BLaER1 treated with 17β-estradiol and CSF1 and Interleukin-3, amounts not matched to agents 10 nM and 100 nM (cell line): ENCODE data around the gene TNFSF11.

Experiments used
- H3K27ac ChIP-seq, 11 experiments: shearing (Covaris generic); formaldehyde crosslinking; 2 replicates each; pipeline ENCODE4 v1.8.1; 2022
- H3K27me3 ChIP-seq, 11 experiments: shearing (Covaris generic); formaldehyde crosslinking; 2 replicates each; pipeline ENCODE4 v1.8.1; 2022
- H3K36me3 ChIP-seq, 11 experiments: shearing (Covaris generic); formaldehyde crosslinking; 2 replicates each; pipeline ENCODE4 v1.8.1; 2022
- H3K4me1 ChIP-seq, 10 experiments: shearing (Covaris generic); formaldehyde crosslinking; 2 replicates each; pipeline ENCODE4 v1.8.1; 2022
- H3K4me2 ChIP-seq, 11 experiments: shearing (Covaris generic); formaldehyde crosslinking; 2 replicates each; pipeline ENCODE4 v1.8.1; 2022
- H3K4me3 ChIP-seq, 10 experiments: shearing (Covaris generic); formaldehyde crosslinking; 2 replicates each; pipeline ENCODE4 v1.8.1; 2022
- H3K9ac ChIP-seq, 11 experiments: shearing (Covaris generic); formaldehyde crosslinking; 2 replicates each; pipeline ENCODE4 v1.8.1; 2022
- H3K9me3 ChIP-seq, 11 experiments: shearing (Covaris generic); formaldehyde crosslinking; replicated peaks in 1 of 11; 2 replicates each; pipeline ENCODE4 v1.8.1; 2022
- H4K20me1 ChIP-seq, 11 experiments: shearing (Covaris generic); formaldehyde crosslinking; 2 replicates each; pipeline ENCODE4 v1.8.1; 2022
- Cebpa-rat ChIP-seq, 11 experiments: shearing (Covaris generic); IDR thresholded peaks; 2 replicates each; pipeline ENCODE4 v1.8.1; 2022

The TNFSF11 gene

GRCh38 chr13:42574011-42574410, at the start of gene TNFSF11:
Gene TNFSF11 (plus strand): TSS chr13:42574152. CDS start chr13:42574304, 152 bp downstream.
- peaks cover 20 to 39% (median 27%) of the 10 kb centered on the region in 11 experiments for H3K9me3 ChIP-seq
- no peak within 1 kb of the TSS; a peak in 1 of 20 replicates for H3K4me3 ChIP-seq
- no peaks in the 10 kb centered on the region for H3K27me3 ChIP-seq
- H3K4me2 ChIP-seq, result peak within 1 kb of the TSS in 3 of 11 experiments; percentile 14 to 60 (median 17); a peak in 5 of 22 replicates
- peaks cover 0 to 24% (median 0%) of the 10 kb centered on the region in 10 experiments; a peak in 6 of 20 replicates for H3K4me1 ChIP-seq
- no peak within 1 kb of the TSS for H3K27ac ChIP-seq
- H4K20me1 ChIP-seq, result no peaks in the 10 kb centered on the region
- no peaks in the 10 kb centered on the region for H3K36me3 ChIP-seq
- TF ChIP-seq Cebpa-rat (IDR thresholded peaks at IDR 0.05), result no peak
- H3K9ac ChIP-seq, result no peak within 1 kb of the TSS

DNA sequence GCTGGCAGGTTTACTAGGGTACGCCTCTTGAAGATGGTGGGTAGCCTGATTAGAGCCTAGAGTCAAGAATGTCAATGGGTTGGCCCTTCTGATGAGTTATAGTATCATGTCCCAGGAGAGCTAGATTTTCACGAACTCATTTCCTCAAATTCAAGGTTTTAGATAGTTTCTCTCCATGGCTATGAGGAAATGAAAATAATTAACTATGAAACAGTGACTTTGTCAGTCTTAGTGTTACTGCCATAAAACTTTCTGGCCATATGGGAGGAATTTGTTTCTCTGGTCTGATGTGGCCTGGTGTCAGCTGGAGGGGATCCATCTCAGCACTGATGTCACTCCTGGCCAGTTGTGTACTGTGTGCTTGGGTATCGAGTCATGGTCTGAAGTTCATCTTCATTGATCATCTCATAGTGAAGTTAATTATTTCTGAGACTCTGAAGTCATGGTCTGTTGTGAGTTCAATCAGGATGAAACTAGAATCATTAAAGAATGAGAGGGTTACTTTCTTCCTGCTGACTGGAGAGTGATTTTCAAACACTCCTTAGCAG, 49.4 kb upstream of the TNFSF11 start:
- H3K36me3 ChIP-seq, result no peaks in the 10 kb centered on the region
- H3K4me3 ChIP-seq, result no peak overlapping the region; a peak in 1 of 20 replicates
- no peak for TF ChIP-seq Cebpa-rat (IDR thresholded peaks at IDR 0.05)
- peak overlapping the region; percentile 6 to 81 (median 72); a peak in 21 of 22 replicates for H3K4me2 ChIP-seq
- peak overlapping the region in 3 of 11 experiments; percentile 40 to 60 (median 47); a peak in 7 of 22 replicates for H3K9ac ChIP-seq
- H3K27me3 ChIP-seq, result no peaks in the 10 kb centered on the region
- peaks cover 0 to 38% (median under 1%) of the 10 kb centered on the region in 11 experiments; a peak in 13 of 22 replicates for H3K9me3 ChIP-seq
- H3K27ac ChIP-seq, result peak overlapping the region in 9 of 11 experiments; percentile 18 to 80 (median 68); a peak in 17 of 22 replicates
- H4K20me1 ChIP-seq, result no peaks in the 10 kb centered on the region
- peaks cover 18 to 45% (median 37%) of the 10 kb centered on the region in 10 experiments for H3K4me1 ChIP-seq

DNA sequence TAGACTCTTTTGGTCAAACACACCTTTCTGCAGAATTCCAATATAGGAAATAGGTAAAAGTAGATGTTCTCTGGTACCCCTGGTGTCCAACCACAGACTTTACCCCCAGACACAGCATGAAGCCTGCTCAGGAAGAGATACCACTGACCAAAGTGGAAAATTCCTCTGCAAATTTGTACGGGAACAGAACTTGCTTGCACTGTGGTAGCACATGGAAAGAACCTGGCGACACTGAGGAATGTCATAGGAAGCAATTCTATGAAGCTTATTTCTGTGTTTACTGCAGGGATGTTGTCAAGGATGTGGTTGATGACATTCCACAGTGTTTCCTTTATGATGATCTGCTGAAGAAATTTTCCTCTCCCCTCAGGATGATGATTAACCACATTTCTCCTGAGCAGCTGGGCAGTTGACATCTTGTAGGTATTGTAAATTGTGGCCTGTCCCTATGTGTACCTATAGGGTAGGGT, 48.9 kb upstream of the TNFSF11 start:
- TF ChIP-seq Cebpa-rat (IDR thresholded peaks at IDR 0.05), result no peak
- peak overlapping the region in 1 of 10 experiments; percentile 14; a peak in 1 of 20 replicates for H3K4me3 ChIP-seq

DNA sequence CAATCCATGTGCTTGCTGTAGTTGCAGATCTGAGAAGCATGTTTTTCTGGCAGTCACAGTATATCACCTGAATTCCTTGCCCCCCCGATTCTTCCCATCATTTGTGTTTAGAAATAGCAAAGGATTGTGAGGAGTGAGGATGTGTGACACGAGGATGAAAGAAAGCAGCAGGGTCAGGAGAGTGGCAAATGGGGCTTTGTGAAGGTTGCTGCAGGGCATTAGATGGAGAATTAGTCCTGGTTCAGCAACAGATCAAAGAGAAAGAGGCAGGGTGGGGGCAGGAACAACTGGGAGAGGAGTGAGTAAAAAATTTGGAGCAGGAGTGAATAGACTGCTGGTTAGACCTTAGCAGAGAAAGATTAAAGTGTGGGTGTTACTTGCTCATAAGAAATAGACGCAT, 47.7 kb upstream of the TNFSF11 start:
- no peaks in the 10 kb centered on the region for H3K36me3 ChIP-seq
- H3K9ac ChIP-seq, result no peak overlapping the region
- peaks cover 25 to 62% (median 47%) of the 10 kb centered on the region in 10 experiments for H3K4me1 ChIP-seq
- peaks cover 0 to 43% (median 0%) of the 10 kb centered on the region in 11 experiments; a peak in 11 of 22 replicates for H3K9me3 ChIP-seq
- no peaks in the 10 kb centered on the region for H3K27me3 ChIP-seq
- no peaks in the 10 kb centered on the region for H4K20me1 ChIP-seq
- no peak overlapping the region for H3K4me3 ChIP-seq
- no peak for TF ChIP-seq Cebpa-rat (IDR thresholded peaks at IDR 0.05)
- peak overlapping the region in 7 of 11 experiments; percentile 51 to 81 (median 80); a peak in 12 of 22 replicates for H3K4me2 ChIP-seq
- H3K27ac ChIP-seq, result peak overlapping the region in 8 of 11 experiments; percentile 5 to 80 (median 64); a peak in 10 of 22 replicates

More for the DNA sequence above, 48.9 kb upstream of the TNFSF11 start:
- Histone ChIP-seq H3K27me3 (no peaks in the 10 kb centered on the region), H3K36me3 (no peaks in the 10 kb centered on the region), H3K9ac (peak overlapping the region in 3 of 11 experiments; percentile 40 to 60 (median 47); a peak in 7 of 22 replicates), H3K9me3 (peaks cover 0 to 40% (median 0%) of the 10 kb centered on the region in 11 experiments; a peak in 11 of 22 replicates), H3K27ac (peak overlapping the region in 9 of 11 experiments; percentile 18 to 80 (median 68); a peak in 17 of 22 replicates), H4K20me1 (no peaks in the 10 kb centered on the region), H3K4me2 (peak overlapping the region; percentile 6 to 81 (median 72); a peak in 21 of 22 replicates), H3K4me1 (peaks cover 18 to 50% (median 37%) of the 10 kb centered on the region in 10 experiments)

DNA sequence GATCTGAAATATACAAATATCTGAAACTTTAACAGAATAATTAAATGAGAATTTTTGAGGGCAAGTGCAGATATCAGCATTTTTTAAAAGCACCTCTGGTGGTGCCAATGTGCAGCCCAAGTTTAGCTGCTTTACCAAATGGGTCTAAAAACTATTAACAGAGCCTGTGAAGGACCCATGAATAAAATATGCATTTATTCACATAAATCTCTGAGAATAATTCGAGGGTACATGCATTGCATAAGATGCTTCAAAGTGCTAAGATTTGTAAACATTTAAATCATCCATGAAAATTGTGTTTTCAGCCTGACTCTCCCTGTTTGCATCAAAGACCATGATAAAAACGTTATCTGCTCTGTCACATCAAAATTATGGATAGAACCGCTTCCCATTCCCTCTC, 47.1 kb upstream of the TNFSF11 start:
- no peak overlapping the region for H3K9ac ChIP-seq
- TF ChIP-seq Cebpa-rat (IDR thresholded peaks at IDR 0.05), result no peak
- peak overlapping the region in 1 of 11 experiments; percentile 80; a peak in 1 of 22 replicates for H3K4me2 ChIP-seq
- H3K27ac ChIP-seq, result no peak overlapping the region
- H3K9me3 ChIP-seq, result peaks cover 0 to 46% (median 0%) of the 10 kb centered on the region in 11 experiments; a peak in 11 of 22 replicates
- H3K36me3 ChIP-seq, result no peaks in the 10 kb centered on the region
- H3K27me3 ChIP-seq, result no peaks in the 10 kb centered on the region
- H3K4me1 ChIP-seq, result peaks cover 25 to 67% (median 52%) of the 10 kb centered on the region in 10 experiments
- H4K20me1 ChIP-seq, result no peaks in the 10 kb centered on the region
- H3K4me3 ChIP-seq, result no peak overlapping the region

- Histone ChIP-seq H3K27me3 (no peaks in the 10 kb centered on the region), H3K4me1 (peaks cover 13 to 50% (median 32%) of the 10 kb centered on the region in 10 experiments; a peak in 19 of 20 replicates), H3K36me3 (no peaks in the 10 kb centered on the region), H3K4me2 (peak overlapping the region in 9 of 11 experiments; percentile 2 to 71 (median 38); a peak in 14 of 22 replicates), H3K9me3 (peaks cover 0 to 68% (median 6%) of the 10 kb centered on the region in 11 experiments; a peak in 13 of 22 replicates), H3K9ac (peak overlapping the region in 3 of 11 experiments; percentile 29 to 44 (median 42); a peak in 4 of 22 replicates), H3K27ac (peak overlapping the region; percentile 57 to 86 (median 71); a peak in 21 of 22 replicates), H4K20me1 (no peaks in the 10 kb centered on the region), H3K4me3 (no peak overlapping the region; a peak in 1 of 20 replicates)
- peak in 7 of 11 experiments; percentile 15 to 93 (median 61); a peak in 9 of 22 replicates for TF ChIP-seq Cebpa-rat (IDR thresholded peaks at IDR 0.05)
Observed at GRCh38 chr13:42532561-42533335, 41.2 kb upstream of the TNFSF11 start.

GRCh38 chr13:42533336-42533591, 40.7 kb upstream of the TNFSF11 start:
- TF ChIP-seq Cebpa-rat (IDR thresholded peaks at IDR 0.05), result no peak
- Histone ChIP-seq H3K9ac (no peak overlapping the region), H3K4me2 (peak overlapping the region in 8 of 11 experiments; percentile 6 to 71 (median 43); a peak in 13 of 22 replicates)

GRCh38 chr13:42534785-42535184, 39.2 kb upstream of the TNFSF11 start:
- Histone ChIP-seq H3K27me3 (no peaks in the 10 kb centered on the region), H4K20me1 (no peaks in the 10 kb centered on the region), H3K4me2 (peak overlapping the region in 2 of 11 experiments; percentile 48 to 69; a peak in 1 of 22 replicates), H3K36me3 (no peaks in the 10 kb centered on the region), H3K4me1 (peaks cover 13 to 67% (median 37%) of the 10 kb centered on the region in 10 experiments; a peak in 19 of 20 replicates), H3K9ac (no peak overlapping the region), H3K27ac (peak overlapping the region in 8 of 11 experiments; percentile 12 to 86 (median 76); a peak in 10 of 22 replicates), H3K4me3 (no peak overlapping the region), H3K9me3 (peaks cover 0 to 53% (median 6%) of the 10 kb centered on the region in 11 experiments; a peak in 12 of 22 replicates)
- no peak for TF ChIP-seq Cebpa-rat (IDR thresholded peaks at IDR 0.05)

More at GRCh38 chr13:42533336-42533591, 40.7 kb upstream of the TNFSF11 start:
- Histone ChIP-seq H4K20me1 (no peaks in the 10 kb centered on the region), H3K4me1 (peaks cover 13 to 54% (median 32%) of the 10 kb centered on the region in 10 experiments; a peak in 19 of 20 replicates), H3K4me3 (no peak overlapping the region), H3K36me3 (no peaks in the 10 kb centered on the region), H3K9me3 (peaks cover 0 to 66% (median 6%) of the 10 kb centered on the region in 11 experiments; a peak in 13 of 22 replicates), H3K27me3 (no peaks in the 10 kb centered on the region), H3K27ac (peak overlapping the region in 10 of 11 experiments; percentile 53 to 86 (median 72); a peak in 21 of 22 replicates)
